Mesothelial cell of epicardium (in vitro differentiated cells): ENCODE results near the gene TMEM54. TPM values are rescaled to one million over a fixed set of nuclear protein-coding genes. Genes with fewer than 3 reads are reported as not detected.

Source experiments
- DNase-seq, 2 experiments: peaks; one replicate each; pipeline ENCODE4 v3.0.0; 2021; ENCODE audit warnings: low spot score in 2 of 2; ENCODE audit not compliant: unreplicated experiment in 2 of 2
- H3K27ac Mint-ChIP-seq: 2 replicates; pipeline ENCODE4 v1.8.0; 2021; ENCODE audit warnings: mixed read lengths
- H3K27me3 Mint-ChIP-seq: 2 replicates; pipeline ENCODE4 v1.8.0; 2021; ENCODE audit warnings: low read depth, mixed read lengths
- H3K36me3 Mint-ChIP-seq: 2 replicates; pipeline ENCODE4 v1.8.0; 2021; ENCODE audit warnings: mixed read lengths
- H3K4me1 Mint-ChIP-seq: 2 replicates; pipeline ENCODE4 v1.8.0; 2021; ENCODE audit warnings: mixed read lengths
- H3K4me3 Mint-ChIP-seq: 2 replicates; pipeline ENCODE4 v1.8.0; 2021; ENCODE audit warnings: mild to moderate bottlenecking, moderate library complexity, mixed read lengths
- H3K9me3 Mint-ChIP-seq: 2 replicates; pipeline ENCODE4 v1.8.0; 2021; ENCODE audit warnings: mixed read lengths
- CTCF ChIP-seq: fragments of 200-600 bp; sonication (generic); IDR thresholded peaks from one replicate; pipeline ENCODE4 v1.5.0; 2021; ENCODE audit warnings: antibody characterized with exemption; ENCODE audit not compliant: unreplicated experiment
- total RNA-seq: library from RNA; stranded (reverse); gene quantifications from 3 replicates; pipeline ENCODE4 v1.2.1, GENCODE V29; 2021

TMEM54 gene
- total RNA-seq, 1 donor from 2014 or later, result 49.0 TPM

- Mint-ChIP-seq H3K9me3 (no peaks in the 10 kb centered on the region), H3K36me3 (peaks cover 14% of the 10 kb centered on the region), H3K27ac (peak overlapping the region; percentile 80), H3K4me3 (peak overlapping the region; percentile 84), H3K4me1 (peaks cover 44% of the 10 kb centered on the region), H3K27me3 (peaks cover 8% of the 10 kb centered on the region)
- peak in 1 of 2 experiments; percentile 38 for DNase-seq
- TF ChIP-seq CTCF, result no peak
Observed at GRCh38 chr1:32871364-32872191, 29.6 kb downstream of the TMEM54 start.

- Mint-ChIP-seq H3K4me3 (peak within 1 kb of the TSS; percentile 84), H3K27me3 (peaks cover 5% of the 10 kb centered on the region), H3K27ac (peak within 1 kb of the TSS; percentile 80), H3K4me1 (peaks cover 46% of the 10 kb centered on the region), H3K9me3 (no peaks in the 10 kb centered on the region), H3K36me3 (peaks cover 19% of the 10 kb centered on the region)
- DNase-seq, result peak in 1 of 2 experiments; percentile 55
- TF ChIP-seq CTCF, result no peak
Observed at GRCh38 chr1:32870615-32871363, 30.4 kb downstream of the TMEM54 start, which contains the start of gene FNDC5. Gene FNDC5 (minus strand): TSS chr1:32870912.

GRCh38 chr1:32869923-32870614 is 31.1 kb downstream of the TMEM54 start:
- H3K27ac Mint-ChIP-seq, result peak overlapping the region; percentile 60

GRCh38 chr1:32868806-32869455 is 32.3 kb downstream of the TMEM54 start:
- Mint-ChIP-seq H3K9me3 (no peaks in the 10 kb centered on the region), H3K4me3 (peak overlapping the region; percentile 80), H3K4me1 (peaks cover 34% of the 10 kb centered on the region), H3K36me3 (peaks cover 26% of the 10 kb centered on the region), H3K27ac (peak overlapping the region; percentile 60), H3K27me3 (no peaks in the 10 kb centered on the region)
- TF ChIP-seq CTCF, result no peak
- peak in 1 of 2 experiments; percentile 29 for DNase-seq

More at GRCh38 chr1:32869923-32870614, 31.1 kb downstream of the TMEM54 start:
- peak in 1 of 2 experiments; percentile 38 for DNase-seq
- Mint-ChIP-seq H3K36me3 (peaks cover 19% of the 10 kb centered on the region), H3K27me3 (no peaks in the 10 kb centered on the region), H3K4me3 (peak overlapping the region; percentile 80), H3K9me3 (no peaks in the 10 kb centered on the region), H3K4me1 (peaks cover 39% of the 10 kb centered on the region)
- TF ChIP-seq CTCF, result no peak

GRCh38 chr1:32868085-32868484 is 33.1 kb downstream of the TMEM54 start:
- Mint-ChIP-seq H3K4me3 (no peak overlapping the region), H3K36me3 (peaks cover 32% of the 10 kb centered on the region), H3K27ac (no peak overlapping the region), H3K9me3 (no peaks in the 10 kb centered on the region), H3K4me1 (peaks cover 34% of the 10 kb centered on the region), H3K27me3 (no peaks in the 10 kb centered on the region)
- no peak for TF ChIP-seq CTCF
- peak in 1 of 2 experiments; percentile 29 for DNase-seq
